GM12878 (cell line): Measurements from ENCODE around the gene RAB43. TPM values are rescaled to one million over a fixed set of nuclear protein-coding genes. Genes with fewer than 3 reads are reported as not detected.

Source experiments
- ATAC-seq: fragments of 200-7000 bp; cut with Tn5 transposase; 3 replicates; pipeline ENCODE4 v1.9.1; 2020; ENCODE audit warnings: mild to moderate bottlenecking, moderate library complexity
- BruUV-seq: library from RNA; stranded (reverse); fragments of 400-500 nt; replicated peaks from 2 replicates; lab custom pipeline; 2021; lab: Mats Ljungman, UMichigan
- CTCF ChIA-PET: fragments of 300-600 bp; sonication (Branson Sonifier 250); formaldehyde crosslinking; extraction: SDS; loops from one replicate; lab custom pipeline; 2021; ENCODE audit warnings: inconsistent platforms; lab: Yijun Ruan, JAX
- POLR2A ChIA-PET: fragments of 350-600 bp; formaldehyde crosslinking; extraction: SDS; loops from one replicate; lab custom pipeline; 2021; ENCODE audit warnings: inconsistent platforms; lab: Charles Lee
- RAD21 ChIA-PET: fragments of 300-600 bp; sonication (Branson Sonifier 250); formaldehyde crosslinking; loops from one replicate; lab custom pipeline; 2023; ENCODE audit warnings: antibody characterized with exemption; ENCODE audit not compliant: unreplicated experiment; lab: Charles Lee
- SMC1A ChIA-PET: fragments of 300-600 bp; sonication (Branson Sonifier 250); formaldehyde crosslinking; loops from one replicate; lab custom pipeline; 2023; ENCODE audit not compliant: unreplicated experiment, uncharacterized antibody; lab: Charles Lee
- DNase-seq: peaks from one replicate; pipeline ENCODE4 v3.0.0-alpha.2; 2011; ENCODE audit warnings: low read depth, low spot score
- FAIRE-seq: peaks from 3 replicates; lab custom pipeline; 2011; peaks lifted over from hg19 to GRCh38; lab: Jason Lieb, UNC
- H2AFZ ChIP-seq: 2 replicates; pipeline ENCODE4 v1.6.0; 2011; ENCODE audit warnings: low read depth, low read length, control low read depth; ENCODE audit not compliant: control insufficient read depth
- H3K27ac ChIP-seq: 2 replicates; pipeline ENCODE4 v1.5.1; 2011; ENCODE audit warnings: control low read depth; ENCODE audit not compliant: control insufficient read depth, insufficient read depth
- H3K27me3 ChIP-seq, 2 experiments: replicated peaks in 1 of 2; 2 replicates each; pipeline versions ENCODE4 v1.6.0 to v1.6.1; 2011; ENCODE audit warnings: low read length in 1 of 2; ENCODE audit not compliant: control insufficient read depth in 2 of 2, insufficient read depth in 2 of 2
- H3K36me3 ChIP-seq, 2 experiments: 2 replicates each; pipeline ENCODE4 v1.5.1; 2011; ENCODE audit warnings: low read length in 1 of 2; ENCODE audit not compliant: control insufficient read depth in 2 of 2, insufficient read depth in 2 of 2
- H3K4me1 ChIP-seq: 2 replicates; pipeline ENCODE4 v1.6.1; 2011; ENCODE audit warnings: mild to moderate bottlenecking, low read length, moderate library complexity, mixed read lengths; ENCODE audit not compliant: control insufficient read depth, insufficient read depth
- H3K4me2 ChIP-seq: 2 replicates; pipeline ENCODE4 v1.6.0; 2011; ENCODE audit warnings: control low read depth; ENCODE audit not compliant: control insufficient read depth, insufficient read depth
- H3K4me3 ChIP-seq: fragments of 200-600 bp; sonication (generic); 2 replicates; pipeline ENCODE4 v1.5.1; 2016
- H3K79me2 ChIP-seq: 2 replicates; pipeline ENCODE4 v1.6.0; 2011; ENCODE audit warnings: low read length; ENCODE audit not compliant: control insufficient read depth, insufficient read depth
- H3K9ac ChIP-seq: 2 replicates; pipeline ENCODE4 v1.8.0; 2011; ENCODE audit warnings: low read length, control low read depth, mixed read lengths; ENCODE audit not compliant: control insufficient read depth, insufficient read depth
- H3K9me3 ChIP-seq: replicated peaks from 3 replicates; pipeline ENCODE4 v1.5.1; 2011; ENCODE audit warnings: mild to moderate bottlenecking, low read length; ENCODE audit not compliant: control insufficient read depth, insufficient read depth
- H4K20me1 ChIP-seq: 2 replicates; pipeline ENCODE4 v1.6.0; 2011; ENCODE audit not compliant: control insufficient read depth, insufficient read depth
- CHD4 ChIP-seq: fragments of 200-600 bp; sonication (generic); IDR thresholded peaks from 2 replicates; pipeline ENCODE4 v1.6.1; 2016; ENCODE audit warnings: mild to moderate bottlenecking
- CTCF ChIP-seq, 3 experiments: IDR thresholded peaks in 2 of 3; conservative IDR thresholded peaks in 1 of 3; 2 replicates each; pipeline ENCODE4 v1.5.1; 2011; ENCODE audit warnings: low read depth in 3 of 3, low read length in 3 of 3, mild to moderate bottlenecking in 3 of 3, control low read depth in 2 of 3, moderate library complexity in 2 of 3, inconsistent platforms in 1 of 3, mixed read lengths in 1 of 3; ENCODE audit not compliant: control insufficient read depth in 2 of 3, insufficient read depth in 1 of 3; ENCODE audit errors: extremely low read depth in 1 of 3
- RB1 ChIP-seq: fragments of 450-650 bp; formaldehyde crosslinking; IDR thresholded peaks from 2 replicates; pipeline ENCODE4 v1.6.1; 2017; ENCODE audit warnings: mild to moderate bottlenecking, borderline replicate concordance
- SREBF1 ChIP-seq: IDR thresholded peaks from 2 replicates; pipeline ENCODE4 v1.6.1; 2012; ENCODE audit warnings: mild to moderate bottlenecking, low read length
- TAF1 ChIP-seq: IDR thresholded peaks from 2 replicates; pipeline ENCODE4 v1.6.1; 2011; ENCODE audit warnings: mild to moderate bottlenecking, low read depth, low read length, borderline replicate concordance
- TARDBP ChIP-seq: IDR thresholded peaks from 2 replicates; pipeline ENCODE4 v1.6.1; 2016; ENCODE audit warnings: borderline replicate concordance
- WGBS: methylation state at CpG from one replicate; pipeline ENCODE4 v1.1.6; 2016; ENCODE audit warnings: low lambda C conversion rate; ENCODE audit not compliant: insufficient replicate concordance, insufficient coverage; ENCODE audit errors: missing lambda C conversion rate; 5-methylcytosine and 5-hydroxymethylcytosine counted together
- in situ Hi-C: fragments of 300-500 bp; cut with MboI; formaldehyde crosslinking; loops from 9 replicates; pipeline ENCODE4 v1.14.3; 2018; ENCODE audit warnings: mixed read lengths
- intact Hi-C: fragments of 100-400 bp; cut with micrococcal nuclease; formaldehyde crosslinking; loops from one replicate; pipeline ENCODE4 v1.14.2; 2022; ENCODE audit not compliant: unreplicated experiment
- polyA plus RNA-seq, 11 experiments: library from polyadenylated mRNA; depleted of rRNA in 4 of 11; unstranded in 6 of 11; stranded (reverse) in 5 of 11; fragments of >200 nt; fragmentation: Nextera tagmentation in 4 of 11; fragmentation: Illumina TruSeq in 1 of 11; extraction: Ambion mirVana in 4 of 11; extraction: Trizol in 1 of 11; gene quantifications; 1 replicate in 1 of 11; 2 replicates in 10 of 11; pipeline versions ENCODE4 v1.2.1 to v1.2.3, GENCODE V29; 2011 to 2016; ENCODE audit warnings: inconsistent platforms in 2 of 11, missing spikeins in 2 of 11, low read depth in 1 of 11
- total RNA-seq, 4 experiments: library from RNA; depleted of rRNA in 3 of 4; stranded (reverse); fragments of >200 nt in 3 of 4; fragmentation: Illumina TruSeq in 1 of 4; extraction: Trizol in 1 of 4; gene quantifications; 2 replicates each; pipeline versions ENCODE4 v1.2.1 to v1.2.3, GENCODE V29; 2013 to 2021

Gene RAB43
- total and polyA plus RNA-seq, 10 of the 15 experiments (the other 5 are each of a cell fraction or from before 2014, with no cell fraction given) = 0.08 to 14.0 (median 4.0) TPM

GRCh38 chr3:129114455-129114854 is 7.1 kb downstream of the RAB43 start:
- in situ Hi-C loops = no loop called here
- TF ChIP-seq CHD4 (no peak), SREBF1 (no peak), TAF1 (no peak), CTCF (IDR thresholded peaks at IDR 0.05 in 2 of 3, conservative IDR thresholded peaks at IDR 0.05 in 1 of 3; ENCODE audit: control insufficient read depth in 2 of 3, extremely low read depth in 1 of 3, insufficient read depth in 1 of 3, low read depth in 3 of 3, low read length in 3 of 3) (no peak), TARDBP (no peak), RB1 (no peak)
- TF ChIP-seq, all 136 proteins: peak for 0
- ATAC-seq = no peak
- no peak overlapping the region for H3K4me3 ChIP-seq
- DNase-seq = no peak
- RAD21 ChIA-PET = no interaction called here
- no peak overlapping the region for H3K4me2 ChIP-seq
- H3K27ac ChIP-seq = no peak overlapping the region
- no peak for FAIRE-seq
- peaks cover 4% of the 10 kb centered on the region for H3K4me1 ChIP-seq
- WGBS = 88% methylated on average over 6 of the region's 6 CpGs
- no peaks in the 10 kb centered on the region for H4K20me1 ChIP-seq
- no TSS peak for BruUV-seq
- intact Hi-C loops = no loop called here
- H3K79me2 ChIP-seq = peaks cover 12% of the 10 kb centered on the region
- CTCF ChIA-PET = interaction anchor here (1.5 kb wide), 1 partner anchor 61 kb away, joined by 4 read pairs; no protein-coding TSS in a partner anchor
- H3K36me3 ChIP-seq = 0 out of 4 replicates have a peak, but pooled peaks cover 0 to 3% of the 10 kb centered on the region in 2 experiments
- H3K9me3 ChIP-seq = no peaks in the 10 kb centered on the region
- no peak overlapping the region for H3K9ac ChIP-seq
- SMC1A ChIA-PET = no interaction called here
- H3K27me3 ChIP-seq = no peaks in the 10 kb centered on the region
- POLR2A ChIA-PET = interaction anchor here (0.6 kb wide), 1 partner anchor 119 kb away, joined by 3 read pairs; no protein-coding TSS in a partner anchor
- no peak overlapping the region for H2AFZ ChIP-seq
